Loucy (cell line): ENCODE results near the gene KCNN3.

Source experiments
- H2AFZ ChIP-seq: fragments of 200-600 bp; sonication (generic); 2 replicates; pipeline ENCODE4 v1.6.0; 2016; ENCODE audit warnings: antibody characterized with exemption, mild to moderate bottlenecking, low read length, moderate library complexity
- H3F3A ChIP-seq: fragments of 200-600 bp; 2 replicates; pipeline ENCODE4 v1.6.0; 2016; ENCODE audit warnings: antibody characterized with exemption, low read depth, mild to moderate bottlenecking
- H3K27me3 ChIP-seq: fragments of 200-600 bp; sonication (generic); 2 replicates; pipeline ENCODE4 v1.6.1; 2014; ENCODE audit warnings: low read length, mild to moderate bottlenecking; ENCODE audit not compliant: insufficient read depth, poor library complexity, severe bottlenecking
- H3K36me3 ChIP-seq: fragments of 200-600 bp; sonication (generic); 2 replicates; pipeline ENCODE4 v1.6.1; 2016; ENCODE audit warnings: low read length; ENCODE audit not compliant: insufficient read depth
- H3K4me1 ChIP-seq: fragments of 200-600 bp; sonication (generic); 2 replicates; pipeline ENCODE4 v1.5.1; 2014; ENCODE audit warnings: low read length, mild to moderate bottlenecking; ENCODE audit not compliant: insufficient read depth, poor library complexity, severe bottlenecking
- H3K4me2 ChIP-seq: fragments of 200-600 bp; sonication (generic); 2 replicates; pipeline ENCODE4 v1.6.0; 2014; ENCODE audit warnings: antibody characterized with exemption, low read length, low read depth, mild to moderate bottlenecking; ENCODE audit not compliant: poor library complexity, severe bottlenecking
- H3K4me3 ChIP-seq: fragments of 200-600 bp; sonication (generic); 2 replicates; pipeline ENCODE4 v1.5.1; 2014; ENCODE audit warnings: low read length, mild to moderate bottlenecking, mixed read lengths; ENCODE audit not compliant: poor library complexity, severe bottlenecking
- H3K79me2 ChIP-seq: fragments of 200-600 bp; sonication (generic); 2 replicates; pipeline ENCODE4 v1.6.1; 2014; ENCODE audit warnings: low read length; ENCODE audit not compliant: insufficient read depth
- H3K9ac ChIP-seq: fragments of 200-600 bp; sonication (generic); 2 replicates; pipeline ENCODE4 v1.6.0; 2014; ENCODE audit warnings: mild to moderate bottlenecking, low read depth, low read length, moderate library complexity; ENCODE audit not compliant: poor library complexity, severe bottlenecking
- H3K9me2 ChIP-seq: fragments of 200-600 bp; sonication (generic); replicated peaks from 2 replicates; pipeline ENCODE4 v1.6.1; 2016; ENCODE audit warnings: low read depth, low read length, mixed read lengths
- H3K9me3 ChIP-seq: fragments of 200-600 bp; sonication (generic); 2 replicates; pipeline ENCODE4 v1.6.1; 2014; ENCODE audit warnings: mild to moderate bottlenecking, antibody characterized with exemption, low read length, low read depth; ENCODE audit not compliant: insufficient read depth
- H4K20me1 ChIP-seq: fragments of 200-600 bp; sonication (generic); 2 replicates; pipeline ENCODE4 v1.6.0; 2014; ENCODE audit warnings: antibody characterized with exemption, low read length, mild to moderate bottlenecking; ENCODE audit not compliant: insufficient read depth, poor library complexity, severe bottlenecking
- EZH2phosphoT487 ChIP-seq: fragments of 200-600 bp; IDR thresholded peaks from 2 replicates; pipeline ENCODE4 v1.6.1; 2018; ENCODE audit warnings: antibody characterized with exemption, mild to moderate bottlenecking, moderate library complexity, borderline replicate concordance
- TF ChIP-seq, protein P1 (sequence below): fragments of 200-600 bp; sonication (generic); conservative IDR thresholded peaks from 2 replicates; pipeline ENCODE4 v1.5.1; 2014; ENCODE audit warnings: mild to moderate bottlenecking, antibody characterized with exemption, low read length

KCNN3 gene

DNA sequence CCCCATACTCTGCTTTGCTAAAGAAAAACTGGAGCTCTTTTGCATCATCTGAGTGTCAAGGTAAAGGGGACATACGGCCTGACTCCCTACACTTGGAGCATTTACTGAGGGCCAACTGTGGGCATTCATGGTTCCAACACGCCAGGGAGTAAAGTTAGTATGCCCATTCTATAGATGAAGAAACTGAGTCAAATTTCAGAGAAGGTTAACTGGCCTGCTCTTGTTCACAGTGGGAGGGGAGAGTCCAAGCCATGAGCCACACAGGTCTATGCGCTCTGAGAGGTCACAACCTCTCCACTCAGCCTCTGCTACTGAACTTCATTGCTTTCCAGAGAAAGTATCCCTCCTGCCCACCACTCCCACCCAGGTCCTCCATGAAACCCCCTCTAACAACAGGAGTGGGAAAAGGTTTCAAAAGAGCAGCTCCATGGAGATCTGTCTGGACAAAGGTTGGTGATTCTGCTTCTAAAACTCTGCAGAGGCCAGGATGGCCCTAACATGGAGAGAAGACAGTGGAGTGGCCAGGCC is 6.8 kb upstream of the KCNN3 start:
- Histone ChIP-seq H3K9ac (no peak overlapping the region), H3K27me3 (no peaks in the 10 kb centered on the region), H3K36me3 (no peaks in the 10 kb centered on the region), H3K9me2 (no peaks in the 10 kb centered on the region), H3K4me3 (no peak overlapping the region), H2AFZ (no peak overlapping the region), H3F3A (no peaks in the 10 kb centered on the region), H3K9me3 (no peaks in the 10 kb centered on the region), H3K79me2 (no peaks in the 10 kb centered on the region), H4K20me1 (no peaks in the 10 kb centered on the region), H3K4me2 (no peak overlapping the region), H3K4me1 (no peaks in the 10 kb centered on the region)
- no peak for TF ChIP-seq EZH2phosphoT487
- TF ChIP-seq, protein P1, sequence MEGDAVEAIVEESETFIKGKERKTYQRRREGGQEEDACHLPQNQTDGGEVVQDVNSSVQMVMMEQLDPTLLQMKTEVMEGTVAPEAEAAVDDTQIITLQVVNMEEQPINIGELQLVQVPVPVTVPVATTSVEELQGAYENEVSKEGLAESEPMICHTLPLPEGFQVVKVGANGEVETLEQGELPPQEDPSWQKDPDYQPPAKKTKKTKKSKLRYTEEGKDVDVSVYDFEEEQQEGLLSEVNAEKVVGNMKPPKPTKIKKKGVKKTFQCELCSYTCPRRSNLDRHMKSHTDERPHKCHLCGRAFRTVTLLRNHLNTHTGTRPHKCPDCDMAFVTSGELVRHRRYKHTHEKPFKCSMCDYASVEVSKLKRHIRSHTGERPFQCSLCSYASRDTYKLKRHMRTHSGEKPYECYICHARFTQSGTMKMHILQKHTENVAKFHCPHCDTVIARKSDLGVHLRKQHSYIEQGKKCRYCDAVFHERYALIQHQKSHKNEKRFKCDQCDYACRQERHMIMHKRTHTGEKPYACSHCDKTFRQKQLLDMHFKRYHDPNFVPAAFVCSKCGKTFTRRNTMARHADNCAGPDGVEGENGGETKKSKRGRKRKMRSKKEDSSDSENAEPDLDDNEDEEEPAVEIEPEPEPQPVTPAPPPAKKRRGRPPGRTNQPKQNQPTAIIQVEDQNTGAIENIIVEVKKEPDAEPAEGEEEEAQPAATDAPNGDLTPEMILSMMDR: no peak

DNA sequence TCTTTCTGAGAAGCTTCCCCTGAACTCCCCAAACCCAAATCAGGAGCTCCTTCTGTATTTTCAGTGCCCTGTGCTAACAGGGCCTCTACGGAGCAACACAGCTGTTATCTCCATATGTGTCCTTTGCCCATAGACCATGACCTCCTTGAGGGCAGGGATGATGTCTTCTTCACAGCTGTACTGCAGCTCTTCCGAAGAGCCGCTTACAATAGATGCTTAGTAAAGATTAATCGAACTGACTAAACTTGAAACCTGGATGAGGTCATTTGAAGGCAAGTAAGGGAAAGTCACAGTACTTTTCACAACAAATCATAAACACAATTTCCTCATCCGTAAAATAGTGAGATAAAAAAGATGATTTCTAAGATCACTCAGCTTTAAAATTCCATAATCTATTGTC is 4.4 kb upstream of the KCNN3 start:
- Histone ChIP-seq H3F3A (no peaks in the 10 kb centered on the region), H3K36me3 (no peaks in the 10 kb centered on the region), H3K4me3 (no peak overlapping the region), H3K27me3 (no peaks in the 10 kb centered on the region), H4K20me1 (no peaks in the 10 kb centered on the region), H3K9ac (no peak overlapping the region), H2AFZ (no peak overlapping the region), H3K79me2 (no peaks in the 10 kb centered on the region), H3K4me2 (no peak overlapping the region), H3K9me3 (no peaks in the 10 kb centered on the region), H3K9me2 (no peaks in the 10 kb centered on the region), H3K4me1 (no peaks in the 10 kb centered on the region)
- TF ChIP-seq, protein P1: no peak
- no peak for TF ChIP-seq EZH2phosphoT487

DNA sequence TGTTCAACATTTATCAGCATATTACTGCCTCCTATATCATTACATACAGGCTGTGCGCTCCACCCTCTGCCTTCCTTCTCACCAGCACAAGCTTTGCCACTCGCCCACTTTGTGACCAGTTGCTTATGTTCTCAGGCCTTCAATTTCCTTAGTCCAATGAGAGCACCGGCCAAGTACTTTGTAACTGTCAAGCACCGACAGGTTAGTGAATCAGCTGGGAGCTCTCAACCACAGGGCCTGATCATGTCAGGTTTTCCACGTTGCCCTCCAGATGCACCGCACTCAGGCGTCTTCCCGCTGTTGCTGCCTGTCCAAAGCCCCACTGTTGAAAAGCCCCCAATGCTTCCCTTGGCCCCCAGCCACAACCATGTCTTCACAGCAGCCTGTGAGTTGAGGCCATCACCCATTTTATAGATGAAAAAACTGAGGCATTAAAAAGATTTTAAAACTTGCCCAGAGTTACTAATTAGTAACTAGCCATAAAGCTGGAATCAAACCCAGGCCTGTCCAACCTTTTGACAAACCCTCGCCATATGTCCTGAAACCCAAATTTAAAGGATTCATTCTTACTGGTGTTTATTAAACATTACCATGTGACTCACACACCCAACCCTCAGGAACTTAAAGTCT is 3.4 kb upstream of the KCNN3 start:
- Histone ChIP-seq H3K79me2 (no peaks in the 10 kb centered on the region), H3K4me2 (no peak overlapping the region), H3K9me2 (no peaks in the 10 kb centered on the region), H2AFZ (no peak overlapping the region), H3F3A (no peaks in the 10 kb centered on the region), H3K4me3 (no peak overlapping the region), H3K4me1 (no peaks in the 10 kb centered on the region), H3K9ac (no peak overlapping the region), H3K27me3 (no peaks in the 10 kb centered on the region), H3K9me3 (no peaks in the 10 kb centered on the region), H4K20me1 (no peaks in the 10 kb centered on the region), H3K36me3 (no peaks in the 10 kb centered on the region)
- no peak for TF ChIP-seq EZH2phosphoT487
- TF ChIP-seq, protein P1: no peak
